OCI-LY1 (cell line): Measurements from ENCODE around the gene TTC33.

Source experiments
- H2AFZ ChIP-seq: fragments of 200-600 bp; sonication (generic), shearing (Covaris generic); 2 replicates; pipeline ENCODE4 v1.6.0; 2014; ENCODE audit warnings: antibody characterized with exemption, mild to moderate bottlenecking, low read length
- H3F3A ChIP-seq: fragments of 200-600 bp; sonication (generic), shearing (Covaris generic); 2 replicates; pipeline ENCODE4 v1.6.0; 2014; ENCODE audit warnings: mild to moderate bottlenecking, antibody characterized with exemption, low read length, moderate library complexity; ENCODE audit not compliant: insufficient read depth
- H3K27ac ChIP-seq: fragments of 200-600 bp; sonication (generic); 2 replicates; pipeline ENCODE4 v1.5.1; 2014; ENCODE audit warnings: low read length, mixed run types, mild to moderate bottlenecking, low read depth; ENCODE audit not compliant: poor library complexity, severe bottlenecking
- H3K27me3 ChIP-seq: fragments of 200-600 bp; sonication (generic); 2 replicates; pipeline ENCODE4 v1.6.0; 2014; ENCODE audit warnings: antibody characterized with exemption, mild to moderate bottlenecking, low read length, moderate library complexity; ENCODE audit not compliant: insufficient read depth
- H3K36me3 ChIP-seq: fragments of 200-600 bp; sonication (generic); 2 replicates; pipeline ENCODE4 v1.6.1; 2014; ENCODE audit warnings: mild to moderate bottlenecking, antibody characterized with exemption, low read length, moderate library complexity, mixed read lengths; ENCODE audit not compliant: insufficient read depth
- H3K4me1 ChIP-seq: fragments of 200-600 bp; sonication (generic); 2 replicates; pipeline ENCODE4 v1.5.1; 2014; ENCODE audit warnings: mild to moderate bottlenecking, low read length, moderate library complexity; ENCODE audit not compliant: insufficient read depth, severe bottlenecking
- H3K4me2 ChIP-seq: fragments of 200-600 bp; sonication (generic), shearing (Covaris generic); 2 replicates; pipeline ENCODE4 v1.6.1; 2014; ENCODE audit warnings: low read length
- H3K4me3 ChIP-seq: fragments of 200-600 bp; sonication (generic); 2 replicates; pipeline ENCODE4 v1.5.1; 2014; ENCODE audit warnings: low read length, low read depth, mild to moderate bottlenecking, mixed read lengths; ENCODE audit not compliant: poor library complexity, severe bottlenecking
- H3K79me2 ChIP-seq: fragments of 200-600 bp; shearing (Covaris generic); 2 replicates; pipeline ENCODE4 v1.6.1; 2016; ENCODE audit warnings: mixed run types, low read length, mixed read lengths; ENCODE audit not compliant: insufficient read depth
- H3K9ac ChIP-seq: fragments of 200-600 bp; sonication (generic), shearing (Covaris generic); 2 replicates; pipeline ENCODE4 v1.6.1; 2014; ENCODE audit warnings: mild to moderate bottlenecking, low read length, mixed read lengths
- H3K9me2 ChIP-seq: fragments of 200-600 bp; sonication (generic), shearing (Covaris generic); 2 replicates; pipeline ENCODE4 v1.6.1; 2014; ENCODE audit warnings: low read depth, mild to moderate bottlenecking, low read length, mixed read lengths
- H3K9me3 ChIP-seq: fragments of 200-600 bp; shearing (Covaris generic); 2 replicates; pipeline ENCODE4 v1.6.1; 2014; ENCODE audit warnings: low read length, mixed read lengths
- H4K20me1 ChIP-seq: fragments of 200-600 bp; sonication (generic), shearing (Covaris generic); 2 replicates; pipeline ENCODE4 v1.6.0; 2016; ENCODE audit warnings: mild to moderate bottlenecking, low read length; ENCODE audit not compliant: insufficient read depth
- CTCF ChIP-seq: fragments of 200-600 bp; sonication (generic), shearing (Covaris generic); IDR thresholded peaks from 2 replicates; pipeline ENCODE4 v1.5.1; 2017; ENCODE audit warnings: mild to moderate bottlenecking, antibody characterized with exemption, low read length, moderate library complexity, mixed read lengths
- EZH2 ChIP-seq: fragments of 200-600 bp; sonication (generic), shearing (Covaris generic); IDR thresholded peaks from 2 replicates; pipeline ENCODE4 v1.8.0; 2017; ENCODE audit warnings: borderline replicate concordance, mixed run types, mild to moderate bottlenecking, antibody characterized with exemption, low read length, moderate library complexity, mixed read lengths

The TTC33 gene

GRCh38 chr5:40700116-40700782 is 55.5 kb downstream of the TTC33 start:
- Histone ChIP-seq H3K27ac (no peak overlapping the region), H3K36me3 (0 out of 2 replicates have a peak, but pooled peaks cover 4% of the 10 kb centered on the region), H4K20me1 (no peaks in the 10 kb centered on the region), H3K27me3 (no peaks in the 10 kb centered on the region), H3K9me2 (no peaks in the 10 kb centered on the region), H3K4me3 (no peak overlapping the region), H2AFZ (no peak overlapping the region), H3K79me2 (no peaks in the 10 kb centered on the region), H3K9ac (no peak overlapping the region), H3F3A (no peaks in the 10 kb centered on the region; the same call in 1 of the 2 replicates), H3K9me3 (no peaks in the 10 kb centered on the region), H3K4me2 (no peak overlapping the region), H3K4me1 (no peaks in the 10 kb centered on the region)
- TF ChIP-seq CTCF = no peak
- no peak for TF ChIP-seq EZH2

- no peaks in the 10 kb centered on the region; the same call in 1 of the 2 replicates for H3F3A ChIP-seq
- TF ChIP-seq EZH2 = no peak
- H3K79me2 ChIP-seq = peaks cover 14% of the 10 kb centered on the region; the same call in 1 of the 2 replicates
- H3K36me3 ChIP-seq = peaks cover 39% of the 10 kb centered on the region
- no peaks in the 10 kb centered on the region for H3K4me1 ChIP-seq
- H3K9me3 ChIP-seq = no peaks in the 10 kb centered on the region
- H3K27me3 ChIP-seq = no peaks in the 10 kb centered on the region
- no peak overlapping the region for H2AFZ ChIP-seq
- H4K20me1 ChIP-seq = no peaks in the 10 kb centered on the region
- H3K9me2 ChIP-seq = no peaks in the 10 kb centered on the region
- H3K9ac ChIP-seq = no peak overlapping the region
- H3K4me2 ChIP-seq = no peak overlapping the region
- H3K27ac ChIP-seq = no peak overlapping the region
- H3K4me3 ChIP-seq = no peak overlapping the region
Measured at GRCh38 chr5:40694433-40694832, 61.3 kb downstream of the TTC33 start.

GRCh38 chr5:40691894-40692293 is 63.9 kb downstream of the TTC33 start:
- Histone ChIP-seq H3K4me3 (no peak overlapping the region), H3K27ac (no peak overlapping the region), H3K4me1 (peaks cover 21% of the 10 kb centered on the region), H3K9ac (no peak overlapping the region), H3K36me3 (peaks cover 55% of the 10 kb centered on the region), H2AFZ (no peak overlapping the region), H4K20me1 (no peaks in the 10 kb centered on the region), H3K79me2 (peaks cover 25% of the 10 kb centered on the region), H3K4me2 (no peak overlapping the region), H3K9me2 (no peaks in the 10 kb centered on the region), H3K27me3 (no peaks in the 10 kb centered on the region), H3K9me3 (no peaks in the 10 kb centered on the region), H3F3A (no peaks in the 10 kb centered on the region)
- TF ChIP-seq CTCF (no peak), EZH2 (no peak)

- H3F3A ChIP-seq = no peaks in the 10 kb centered on the region
- no peak overlapping the region for H3K4me3 ChIP-seq
- H3K27ac ChIP-seq = no peak overlapping the region
- H3K9me3 ChIP-seq = no peaks in the 10 kb centered on the region
- peaks cover 60% of the 10 kb centered on the region for H3K36me3 ChIP-seq
- peaks cover 37% of the 10 kb centered on the region for H3K4me1 ChIP-seq
- H3K4me2 ChIP-seq = no peak overlapping the region
- no peaks in the 10 kb centered on the region for H3K9me2 ChIP-seq
- no peak overlapping the region for H2AFZ ChIP-seq
- no peak overlapping the region for H3K9ac ChIP-seq
- H4K20me1 ChIP-seq = no peaks in the 10 kb centered on the region
- H3K79me2 ChIP-seq = peaks cover 41% of the 10 kb centered on the region
- H3K27me3 ChIP-seq = no peaks in the 10 kb centered on the region
- TF ChIP-seq EZH2 = no peak
- no peak for TF ChIP-seq CTCF
Measured at GRCh38 chr5:40690267-40690666, 65.5 kb downstream of the TTC33 start.
